HepG2 (cell line): ENCODE measurements around the gene ALG9. TPM values are rescaled to one million over a fixed set of nuclear protein-coding genes. Genes with fewer than 3 reads are reported as not detected.

ENCODE experiments used
- ARNTL ChIP-seq: sonication (generic); formaldehyde crosslinking; IDR thresholded peaks from 2 replicates; pipeline ENCODE4 v1.4.0; 2020; ENCODE audit warnings: mild to moderate bottlenecking, missing genetic modification reagents
- DRAP1 ChIP-seq: IDR thresholded peaks from 2 replicates; pipeline ENCODE4 v1.6.1; 2016; ENCODE audit warnings: missing genetic modification reagents, missing compliant biosample characterization
- FLYWCH1 ChIP-seq: sonication (generic); formaldehyde crosslinking; IDR thresholded peaks from 2 replicates; pipeline ENCODE4 v1.8.1; 2023; ENCODE audit warnings: mild to moderate bottlenecking, missing genetic modification reagents
- HOXA9 ChIP-seq: sonication (generic); formaldehyde crosslinking; IDR thresholded peaks from 2 replicates; pipeline ENCODE4 v1.8.1; 2022; ENCODE audit warnings: missing genetic modification reagents, mild to moderate bottlenecking, moderate library complexity, borderline replicate concordance
- KLF12 ChIP-seq: sonication (generic); formaldehyde crosslinking; IDR thresholded peaks from 2 replicates; pipeline ENCODE4 v1.4.0; 2020; ENCODE audit warnings: missing genetic modification reagents, borderline replicate concordance
- MYNN ChIP-seq: sonication (generic); formaldehyde crosslinking; IDR thresholded peaks from 2 replicates; pipeline ENCODE4 v1.4.0; 2020; ENCODE audit warnings: mild to moderate bottlenecking, low read depth, missing genetic modification reagents
- NFYB ChIP-seq: sonication (generic); formaldehyde crosslinking; IDR thresholded peaks from 2 replicates; pipeline ENCODE4 v1.4.0; 2020; ENCODE audit warnings: missing genetic modification reagents
- PBX3 ChIP-seq: sonication (generic); formaldehyde crosslinking; IDR thresholded peaks from 2 replicates; pipeline ENCODE4 v1.8.1; 2023; ENCODE audit warnings: missing genetic modification reagents, inconsistent platforms, borderline replicate concordance
- TERF1 ChIP-seq: sonication (generic); formaldehyde crosslinking; IDR thresholded peaks from 2 replicates; pipeline ENCODE4 v1.8.0; 2022; ENCODE audit warnings: mild to moderate bottlenecking, missing genetic modification reagents, moderate library complexity
- ZNF205 ChIP-seq: IDR thresholded peaks from 2 replicates; pipeline ENCODE4 v1.6.1; 2018; ENCODE audit warnings: missing biosample characterization, missing genetic modification reagents
- ZNF232 ChIP-seq: sonication (generic); formaldehyde crosslinking; IDR thresholded peaks from 2 replicates; pipeline ENCODE4 v1.4.0; 2020; ENCODE audit warnings: missing genetic modification reagents, borderline replicate concordance
- ZNF34 ChIP-seq: sonication (generic); formaldehyde crosslinking; IDR thresholded peaks from 2 replicates; pipeline ENCODE4 v1.4.0; 2020; ENCODE audit warnings: mild to moderate bottlenecking, missing genetic modification reagents, borderline replicate concordance
- ZNF547 ChIP-seq: sonication (generic); formaldehyde crosslinking; IDR thresholded peaks from 2 replicates; pipeline ENCODE4 v1.5.1; 2020; ENCODE audit warnings: mild to moderate bottlenecking, missing genetic modification reagents
- polyA plus RNA-seq, 8 experiments: library from polyadenylated mRNA; depleted of rRNA in 3 of 8; stranded (reverse) in 7 of 8; unstranded in 1 of 8; fragments of >200 nt; fragmentation: Illumina TruSeq in 4 of 8; extraction: Trizol in 4 of 8; gene quantifications; 2 replicates each; pipeline versions ENCODE4 v1.2.1 to v1.2.3, GENCODE V29; 2011 to 2016; ENCODE audit warnings: low read depth in 4 of 8, missing spikeins in 1 of 8, mixed read lengths in 1 of 8; ENCODE audit not compliant: insufficient read depth in 1 of 8
- total RNA-seq, 5 experiments: library from RNA; depleted of rRNA; stranded (reverse); fragments of >200 nt; fragmentation: Illumina TruSeq; extraction: Trizol; gene quantifications; 2 replicates each; pipeline ENCODE4 v1.2.3, GENCODE V29; 2016; ENCODE audit warnings: low read depth in 1 of 5
- TF ChIP-seq, protein P1 (sequence below): sonication (generic); formaldehyde crosslinking; IDR thresholded peaks from 2 replicates; pipeline ENCODE4 v1.4.0; 2020; ENCODE audit warnings: mild to moderate bottlenecking, missing genetic modification reagents
- TF ChIP-seq, protein P2 (sequence below): sonication (generic); formaldehyde crosslinking; IDR thresholded peaks from 2 replicates; pipeline ENCODE4 v1.4.0; 2020; ENCODE audit warnings: mild to moderate bottlenecking, missing genetic modification reagents, borderline replicate concordance
- TF ChIP-seq, protein P3 (sequence below): IDR thresholded peaks from 2 replicates; pipeline ENCODE4 v1.6.1; 2016; ENCODE audit warnings: control low read depth

Gene ALG9
- total and polyA plus RNA-seq, 2 of the 13 experiments (the other 11 are each of a cell fraction or from before 2014, with no cell fraction given): 39.4 to 40.6 TPM

DNA sequence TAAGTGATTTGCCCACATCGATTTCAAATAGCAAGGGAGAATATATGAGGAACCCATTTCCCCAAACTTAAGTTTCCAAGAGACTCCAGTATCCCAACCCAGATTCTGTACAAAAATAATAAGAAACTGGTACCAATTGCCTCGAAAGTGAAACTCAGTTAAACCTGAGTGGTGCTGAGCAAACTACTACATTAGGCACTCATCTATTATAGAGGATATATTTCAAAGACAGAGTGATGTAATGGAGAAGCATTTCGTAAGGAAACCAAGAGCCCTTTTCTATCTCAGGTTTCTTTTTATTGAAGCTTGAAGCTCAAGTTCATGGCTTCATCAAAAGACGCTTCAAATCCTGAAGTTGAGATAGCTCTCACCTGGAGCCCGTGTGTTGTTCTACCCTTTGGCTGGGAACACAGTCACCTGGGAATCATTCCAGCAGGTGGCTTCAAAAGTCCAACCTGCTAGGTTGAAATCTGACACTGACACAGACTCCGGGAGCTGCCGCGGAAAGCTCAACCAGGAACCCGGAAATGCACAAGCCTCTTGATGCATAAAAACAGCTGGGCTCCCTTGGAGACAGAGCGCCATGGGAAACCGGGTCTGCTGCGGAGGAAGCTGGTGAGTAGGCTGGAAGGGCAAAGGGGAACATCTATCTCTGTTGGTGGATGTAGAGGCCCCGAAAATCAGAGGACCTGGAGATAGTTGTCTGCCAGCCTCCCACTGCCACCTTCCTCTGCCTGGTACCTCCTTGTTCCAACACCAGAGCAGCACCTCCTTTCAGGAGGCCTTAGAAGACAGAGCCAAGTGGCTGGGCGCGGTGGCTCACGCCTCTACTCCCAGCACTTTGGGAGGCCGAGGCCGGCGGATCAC is 47.2 kb upstream of the ALG9 start, which contains the start of gene C11orf52 (continued):
- TF ChIP-seq ARNTL (CRISPR knock-in tag) (no peak), PBX3 (CRISPR knock-in tag) (no peak), ZNF205 (CRISPR knock-in tag) (0 out of 2 replicates have a peak, but pooled peaks have one; percentile 17), TERF1 (CRISPR knock-in tag) (no peak), MYNN (no peak), NFYB (no peak), DRAP1 (CRISPR knock-in tag) (peak; percentile 38; the same call in 1 of the 2 replicates), ZNF547 (CRISPR knock-in tag) (no peak), KLF12 (CRISPR knock-in tag) (0 out of 2 replicates have a peak, but pooled peaks have one; percentile 43), HOXA9 (CRISPR knock-in tag) (no peak), ZNF232 (CRISPR knock-in tag) (no peak), ZNF34 (CRISPR knock-in tag) (no peak), FLYWCH1 (CRISPR knock-in tag) (no peak)
- TF ChIP-seq, protein P1, sequence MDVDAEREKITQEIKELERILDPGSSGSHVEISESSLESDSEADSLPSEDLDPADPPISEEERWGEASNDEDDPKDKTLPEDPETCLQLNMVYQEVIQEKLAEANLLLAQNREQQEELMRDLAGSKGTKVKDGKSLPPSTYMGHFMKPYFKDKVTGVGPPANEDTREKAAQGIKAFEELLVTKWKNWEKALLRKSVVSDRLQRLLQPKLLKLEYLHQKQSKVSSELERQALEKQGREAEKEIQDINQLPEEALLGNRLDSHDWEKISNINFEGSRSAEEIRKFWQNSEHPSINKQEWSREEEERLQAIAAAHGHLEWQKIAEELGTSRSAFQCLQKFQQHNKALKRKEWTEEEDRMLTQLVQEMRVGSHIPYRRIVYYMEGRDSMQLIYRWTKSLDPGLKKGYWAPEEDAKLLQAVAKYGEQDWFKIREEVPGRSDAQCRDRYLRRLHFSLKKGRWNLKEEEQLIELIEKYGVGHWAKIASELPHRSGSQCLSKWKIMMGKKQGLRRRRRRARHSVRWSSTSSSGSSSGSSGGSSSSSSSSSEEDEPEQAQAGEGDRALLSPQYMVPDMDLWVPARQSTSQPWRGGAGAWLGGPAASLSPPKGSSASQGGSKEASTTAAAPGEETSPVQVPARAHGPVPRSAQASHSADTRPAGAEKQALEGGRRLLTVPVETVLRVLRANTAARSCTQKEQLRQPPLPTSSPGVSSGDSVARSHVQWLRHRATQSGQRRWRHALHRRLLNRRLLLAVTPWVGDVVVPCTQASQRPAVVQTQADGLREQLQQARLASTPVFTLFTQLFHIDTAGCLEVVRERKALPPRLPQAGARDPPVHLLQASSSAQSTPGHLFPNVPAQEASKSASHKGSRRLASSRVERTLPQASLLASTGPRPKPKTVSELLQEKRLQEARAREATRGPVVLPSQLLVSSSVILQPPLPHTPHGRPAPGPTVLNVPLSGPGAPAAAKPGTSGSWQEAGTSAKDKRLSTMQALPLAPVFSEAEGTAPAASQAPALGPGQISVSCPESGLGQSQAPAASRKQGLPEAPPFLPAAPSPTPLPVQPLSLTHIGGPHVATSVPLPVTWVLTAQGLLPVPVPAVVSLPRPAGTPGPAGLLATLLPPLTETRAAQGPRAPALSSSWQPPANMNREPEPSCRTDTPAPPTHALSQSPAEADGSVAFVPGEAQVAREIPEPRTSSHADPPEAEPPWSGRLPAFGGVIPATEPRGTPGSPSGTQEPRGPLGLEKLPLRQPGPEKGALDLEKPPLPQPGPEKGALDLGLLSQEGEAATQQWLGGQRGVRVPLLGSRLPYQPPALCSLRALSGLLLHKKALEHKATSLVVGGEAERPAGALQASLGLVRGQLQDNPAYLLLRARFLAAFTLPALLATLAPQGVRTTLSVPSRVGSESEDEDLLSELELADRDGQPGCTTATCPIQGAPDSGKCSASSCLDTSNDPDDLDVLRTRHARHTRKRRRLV: no peak
- TF ChIP-seq, protein P2, sequence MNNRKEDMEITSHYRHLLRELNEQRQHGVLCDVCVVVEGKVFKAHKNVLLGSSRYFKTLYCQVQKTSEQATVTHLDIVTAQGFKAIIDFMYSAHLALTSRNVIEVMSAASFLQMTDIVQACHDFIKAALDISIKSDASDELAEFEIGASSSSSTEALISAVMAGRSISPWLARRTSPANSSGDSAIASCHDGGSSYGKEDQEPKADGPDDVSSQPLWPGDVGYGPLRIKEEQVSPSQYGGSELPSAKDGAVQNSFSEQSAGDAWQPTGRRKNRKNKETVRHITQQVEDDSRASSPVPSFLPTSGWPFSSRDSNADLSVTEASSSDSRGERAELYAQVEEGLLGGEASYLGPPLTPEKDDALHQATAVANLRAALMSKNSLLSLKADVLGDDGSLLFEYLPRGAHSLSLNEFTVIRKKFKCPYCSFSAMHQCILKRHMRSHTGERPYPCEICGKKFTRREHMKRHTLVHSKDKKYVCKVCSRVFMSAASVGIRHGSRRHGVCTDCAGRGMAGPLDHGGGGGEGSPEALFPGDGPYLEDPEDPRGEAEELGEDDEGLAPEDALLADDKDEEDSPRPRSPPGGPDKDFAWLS (CRISPR knock-in tag): no peak
- TF ChIP-seq, protein P3, sequence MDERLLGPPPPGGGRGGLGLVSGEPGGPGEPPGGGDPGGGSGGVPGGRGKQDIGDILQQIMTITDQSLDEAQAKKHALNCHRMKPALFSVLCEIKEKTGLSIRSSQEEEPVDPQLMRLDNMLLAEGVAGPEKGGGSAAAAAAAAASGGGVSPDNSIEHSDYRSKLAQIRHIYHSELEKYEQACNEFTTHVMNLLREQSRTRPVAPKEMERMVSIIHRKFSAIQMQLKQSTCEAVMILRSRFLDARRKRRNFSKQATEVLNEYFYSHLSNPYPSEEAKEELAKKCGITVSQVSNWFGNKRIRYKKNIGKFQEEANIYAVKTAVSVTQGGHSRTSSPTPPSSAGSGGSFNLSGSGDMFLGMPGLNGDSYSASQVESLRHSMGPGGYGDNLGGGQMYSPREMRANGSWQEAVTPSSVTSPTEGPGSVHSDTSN (CRISPR knock-in tag): no peak
